HT-29 (cell line): ENCODE measurements around the gene DKK3. TPM values are rescaled to one million over a fixed set of nuclear protein-coding genes. Genes with fewer than 3 reads are reported as not detected.

ENCODE experiments used
- DNase-seq: peaks from one replicate; pipeline ENCODE4 v3.0.0-alpha.2; 2015; ENCODE audit warnings: low spot score
- total RNA-seq: library from RNA; depleted of rRNA; stranded (reverse); fragments of >200 nt; shearing (Covaris generic); gene quantifications from 2 replicates; pipeline ENCODE4 v1.2.3, GENCODE V29; 2014

DKK3 gene
- total RNA-seq, 1 experiment from 2014 or later, result not detected

- DNase-seq, result no peak
Observed at GRCh38 chr11:12031856-12032544, 23.6 kb upstream of the DKK3 start.

- peak; percentile 27 for DNase-seq
Observed at GRCh38 chr11:12029738-12030363, 21.4 kb upstream of the DKK3 start.

GRCh38 chr11:12029119-12029518 lies 20.7 kb upstream of the DKK3 start:
- DNase-seq, result no peak

- DNase-seq, result no peak
Observed at GRCh38 chr11:12028303-12028702, 19.9 kb upstream of the DKK3 start.

GRCh38 chr11:12026331-12027211 lies 18.1 kb upstream of the DKK3 start:
- DNase-seq, result no peak

GRCh38 chr11:12024254-12024926 lies 16.0 kb upstream of the DKK3 start:
- no peak for DNase-seq

GRCh38 chr11:12023015-12023414 lies 14.6 kb upstream of the DKK3 start:
- DNase-seq, result no peak

- no peak for DNase-seq
Observed at GRCh38 chr11:12020546-12020945, 12.1 kb upstream of the DKK3 start.

GRCh38 chr11:12019866-12020416 lies 11.5 kb upstream of the DKK3 start:
- no peak for DNase-seq

GRCh38 chr11:12019337-12019736 lies 10.9 kb upstream of the DKK3 start:
- DNase-seq, result no peak

GRCh38 chr11:12017865-12018453 lies 9.5 kb upstream of the DKK3 start:
- no peak for DNase-seq

- no peak for DNase-seq
Observed at GRCh38 chr11:12017243-12017678, 8.8 kb upstream of the DKK3 start.

- DNase-seq, result no peak
Observed at GRCh38 chr11:12016246-12016645, 7.8 kb upstream of the DKK3 start.

GRCh38 chr11:12015486-12015885 lies 7.1 kb upstream of the DKK3 start:
- no peak for DNase-seq

- DNase-seq, result no peak
Observed at GRCh38 chr11:12013781-12014180, 5.4 kb upstream of the DKK3 start.

GRCh38 chr11:12009617-12010321 lies 1.3 kb upstream of the DKK3 start:
- no peak for DNase-seq

GRCh38 chr11:12008790-12009616 lies 577 bp upstream of the DKK3 start:
- DNase-seq, result no peak

GRCh38 chr11:12007230-12007593 lies 1.2 kb downstream of the DKK3 start:
- no peak for DNase-seq

- no peak for DNase-seq
Observed at GRCh38 chr11:12006552-12007229, 1.7 kb downstream of the DKK3 start.
